ENCODE data around the gene ZNF587B. TPM values are rescaled to one million over a fixed set of nuclear protein-coding genes. Genes with fewer than 3 reads are reported as not detected.

The ZNF587B gene
- total and polyA plus RNA-seq, 10 of the 15 experiments (the other 5 are each of a cell fraction or from before 2014, with no cell fraction given), result 4.1 to 33.9 (median 15.2) TPM

GRCh38 chr19:57888560-57889231, 58.6 kb downstream of the ZNF587B start, which contains the start of gene ZNF814 (continued):
- TF ChIP-seq MEF2A (IDR thresholded peaks at IDR 0.05; ENCODE audit: insufficient read depth, low read depth, low read length) (no peak), TAF1 (IDR thresholded peaks at IDR 0.05; ENCODE audit: borderline replicate concordance, low read depth, low read length) (peak; percentile 77), SPI1 (IDR thresholded peaks at IDR 0.05; ENCODE audit: borderline replicate concordance, insufficient read depth, low read depth, low read length) (no peak), GABPA (IDR thresholded peaks at IDR 0.05; ENCODE audit: low read depth) (peak; percentile 95), CBX5 (IDR thresholded peaks at IDR 0.05; ENCODE audit: low read depth) (no peak), POLR2A (IDR thresholded peaks at IDR 0.05; ENCODE audit: low read depth, low read length) (peak; percentile 89), SIN3A (IDR thresholded peaks at IDR 0.05; ENCODE audit: low read depth, low read length) (peak; percentile 68; the same call in 1 of the 2 replicates), SRF (IDR thresholded peaks at IDR 0.05; ENCODE audit: low read depth in 2 of 2, low read length in 2 of 2) (no peak), EP300 (IDR thresholded peaks at IDR 0.05; ENCODE audit: borderline replicate concordance in 1 of 2, control insufficient read depth in 1 of 2, low read depth in 2 of 2, low read length in 2 of 2) (no peak; a peak in 1 of 4 replicates), CHD2 (IDR thresholded peaks at IDR 0.05; ENCODE audit: borderline replicate concordance, low read depth, low read length) (peak; percentile 79), HDAC2 (IDR thresholded peaks at IDR 0.05) (no peak), STAT1 (conservative IDR thresholded peaks at IDR 0.05) (no peak), ASH2L (IDR thresholded peaks at IDR 0.05; ENCODE audit: borderline replicate concordance, low read depth) (no peak), NR2C2 (IDR thresholded peaks at IDR 0.05; ENCODE audit: borderline replicate concordance, control insufficient read depth, insufficient read length, low read depth) (no peak), WRNIP1 (IDR thresholded peaks at IDR 0.05; ENCODE audit: borderline replicate concordance, low read depth, low read length) (no peak), SP1 (IDR thresholded peaks at IDR 0.05; ENCODE audit: low read depth, low read length) (no peak), RFX5 (IDR thresholded peaks at IDR 0.05; ENCODE audit: low read depth, low read length) (no peak)
- TF ChIP-seq, protein P1, sequence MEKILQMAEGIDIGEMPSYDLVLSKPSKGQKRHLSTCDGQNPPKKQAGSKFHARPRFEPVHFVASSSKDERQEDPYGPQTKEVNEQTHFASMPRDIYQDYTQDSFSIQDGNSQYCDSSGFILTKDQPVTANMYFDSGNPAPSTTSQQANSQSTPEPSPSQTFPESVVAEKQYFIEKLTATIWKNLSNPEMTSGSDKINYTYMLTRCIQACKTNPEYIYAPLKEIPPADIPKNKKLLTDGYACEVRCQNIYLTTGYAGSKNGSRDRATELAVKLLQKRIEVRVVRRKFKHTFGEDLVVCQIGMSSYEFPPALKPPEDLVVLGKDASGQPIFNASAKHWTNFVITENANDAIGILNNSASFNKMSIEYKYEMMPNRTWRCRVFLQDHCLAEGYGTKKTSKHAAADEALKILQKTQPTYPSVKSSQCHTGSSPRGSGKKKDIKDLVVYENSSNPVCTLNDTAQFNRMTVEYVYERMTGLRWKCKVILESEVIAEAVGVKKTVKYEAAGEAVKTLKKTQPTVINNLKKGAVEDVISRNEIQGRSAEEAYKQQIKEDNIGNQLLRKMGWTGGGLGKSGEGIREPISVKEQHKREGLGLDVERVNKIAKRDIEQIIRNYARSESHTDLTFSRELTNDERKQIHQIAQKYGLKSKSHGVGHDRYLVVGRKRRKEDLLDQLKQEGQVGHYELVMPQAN (conservative IDR thresholded peaks at IDR 0.05), result peak; percentile 91
- TF ChIP-seq, protein P2, sequence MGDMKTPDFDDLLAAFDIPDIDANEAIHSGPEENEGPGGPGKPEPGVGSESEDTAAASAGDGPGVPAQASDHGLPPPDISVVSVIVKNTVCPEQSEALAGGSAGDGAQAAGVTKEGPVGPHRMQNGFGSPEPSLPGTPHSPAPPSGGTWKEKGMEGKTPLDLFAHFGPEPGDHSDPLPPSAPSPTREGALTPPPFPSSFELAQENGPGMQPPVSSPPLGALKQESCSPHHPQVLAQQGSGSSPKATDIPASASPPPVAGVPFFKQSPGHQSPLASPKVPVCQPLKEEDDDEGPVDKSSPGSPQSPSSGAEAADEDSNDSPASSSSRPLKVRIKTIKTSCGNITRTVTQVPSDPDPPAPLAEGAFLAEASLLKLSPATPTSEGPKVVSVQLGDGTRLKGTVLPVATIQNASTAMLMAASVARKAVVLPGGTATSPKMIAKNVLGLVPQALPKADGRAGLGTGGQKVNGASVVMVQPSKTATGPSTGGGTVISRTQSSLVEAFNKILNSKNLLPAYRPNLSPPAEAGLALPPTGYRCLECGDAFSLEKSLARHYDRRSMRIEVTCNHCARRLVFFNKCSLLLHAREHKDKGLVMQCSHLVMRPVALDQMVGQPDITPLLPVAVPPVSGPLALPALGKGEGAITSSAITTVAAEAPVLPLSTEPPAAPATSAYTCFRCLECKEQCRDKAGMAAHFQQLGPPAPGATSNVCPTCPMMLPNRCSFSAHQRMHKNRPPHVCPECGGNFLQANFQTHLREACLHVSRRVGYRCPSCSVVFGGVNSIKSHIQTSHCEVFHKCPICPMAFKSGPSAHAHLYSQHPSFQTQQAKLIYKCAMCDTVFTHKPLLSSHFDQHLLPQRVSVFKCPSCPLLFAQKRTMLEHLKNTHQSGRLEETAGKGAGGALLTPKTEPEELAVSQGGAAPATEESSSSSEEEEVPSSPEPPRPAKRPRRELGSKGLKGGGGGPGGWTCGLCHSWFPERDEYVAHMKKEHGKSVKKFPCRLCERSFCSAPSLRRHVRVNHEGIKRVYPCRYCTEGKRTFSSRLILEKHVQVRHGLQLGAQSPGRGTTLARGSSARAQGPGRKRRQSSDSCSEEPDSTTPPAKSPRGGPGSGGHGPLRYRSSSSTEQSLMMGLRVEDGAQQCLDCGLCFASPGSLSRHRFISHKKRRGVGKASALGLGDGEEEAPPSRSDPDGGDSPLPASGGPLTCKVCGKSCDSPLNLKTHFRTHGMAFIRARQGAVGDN (IDR thresholded peaks at IDR 0.05), result 0 out of 2 replicates have a peak, but pooled peaks have one; percentile 44
- TF ChIP-seq, protein P3, sequence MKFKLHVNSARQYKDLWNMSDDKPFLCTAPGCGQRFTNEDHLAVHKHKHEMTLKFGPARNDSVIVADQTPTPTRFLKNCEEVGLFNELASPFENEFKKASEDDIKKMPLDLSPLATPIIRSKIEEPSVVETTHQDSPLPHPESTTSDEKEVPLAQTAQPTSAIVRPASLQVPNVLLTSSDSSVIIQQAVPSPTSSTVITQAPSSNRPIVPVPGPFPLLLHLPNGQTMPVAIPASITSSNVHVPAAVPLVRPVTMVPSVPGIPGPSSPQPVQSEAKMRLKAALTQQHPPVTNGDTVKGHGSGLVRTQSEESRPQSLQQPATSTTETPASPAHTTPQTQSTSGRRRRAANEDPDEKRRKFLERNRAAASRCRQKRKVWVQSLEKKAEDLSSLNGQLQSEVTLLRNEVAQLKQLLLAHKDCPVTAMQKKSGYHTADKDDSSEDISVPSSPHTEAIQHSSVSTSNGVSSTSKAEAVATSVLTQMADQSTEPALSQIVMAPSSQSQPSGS (IDR thresholded peaks at IDR 0.05; ENCODE audit: low read length), result no peak
- TF ChIP-seq, protein P4, sequence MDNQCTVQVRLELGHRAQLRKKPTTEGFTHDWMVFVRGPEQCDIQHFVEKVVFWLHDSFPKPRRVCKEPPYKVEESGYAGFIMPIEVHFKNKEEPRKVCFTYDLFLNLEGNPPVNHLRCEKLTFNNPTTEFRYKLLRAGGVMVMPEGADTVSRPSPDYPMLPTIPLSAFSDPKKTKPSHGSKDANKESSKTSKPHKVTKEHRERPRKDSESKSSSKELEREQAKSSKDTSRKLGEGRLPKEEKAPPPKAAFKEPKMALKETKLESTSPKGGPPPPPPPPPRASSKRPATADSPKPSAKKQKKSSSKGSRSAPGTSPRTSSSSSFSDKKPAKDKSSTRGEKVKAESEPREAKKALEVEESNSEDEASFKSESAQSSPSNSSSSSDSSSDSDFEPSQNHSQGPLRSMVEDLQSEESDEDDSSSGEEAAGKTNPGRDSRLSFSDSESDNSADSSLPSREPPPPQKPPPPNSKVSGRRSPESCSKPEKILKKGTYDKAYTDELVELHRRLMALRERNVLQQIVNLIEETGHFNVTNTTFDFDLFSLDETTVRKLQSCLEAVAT (IDR thresholded peaks at IDR 0.05), result no peak

Measured in GM12878 (cell line).